ENCODE results near the gene ADARB2.

ADARB2 gene

DNA sequence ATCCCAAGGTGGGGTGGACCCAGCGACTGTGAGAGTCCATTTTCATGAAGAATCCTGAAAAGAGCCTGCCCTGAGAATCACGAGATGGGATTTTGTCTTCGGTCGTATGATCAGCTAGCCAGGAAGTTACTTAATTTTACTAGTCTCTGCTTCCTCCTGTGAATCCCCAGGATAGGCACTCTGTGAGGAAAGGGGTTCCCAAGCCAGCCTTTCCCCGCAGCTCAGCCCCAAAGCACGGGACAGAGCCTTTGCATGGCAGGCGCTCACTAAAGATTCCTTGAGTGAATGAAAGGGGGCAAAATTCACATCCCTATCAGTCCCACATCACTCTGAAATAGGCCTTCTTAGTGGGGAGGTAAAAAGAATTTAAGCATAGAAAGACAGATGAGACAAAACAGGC is 219.6 kb downstream of the ADARB2 start:
- FAIRE-seq: no peak

DNA sequence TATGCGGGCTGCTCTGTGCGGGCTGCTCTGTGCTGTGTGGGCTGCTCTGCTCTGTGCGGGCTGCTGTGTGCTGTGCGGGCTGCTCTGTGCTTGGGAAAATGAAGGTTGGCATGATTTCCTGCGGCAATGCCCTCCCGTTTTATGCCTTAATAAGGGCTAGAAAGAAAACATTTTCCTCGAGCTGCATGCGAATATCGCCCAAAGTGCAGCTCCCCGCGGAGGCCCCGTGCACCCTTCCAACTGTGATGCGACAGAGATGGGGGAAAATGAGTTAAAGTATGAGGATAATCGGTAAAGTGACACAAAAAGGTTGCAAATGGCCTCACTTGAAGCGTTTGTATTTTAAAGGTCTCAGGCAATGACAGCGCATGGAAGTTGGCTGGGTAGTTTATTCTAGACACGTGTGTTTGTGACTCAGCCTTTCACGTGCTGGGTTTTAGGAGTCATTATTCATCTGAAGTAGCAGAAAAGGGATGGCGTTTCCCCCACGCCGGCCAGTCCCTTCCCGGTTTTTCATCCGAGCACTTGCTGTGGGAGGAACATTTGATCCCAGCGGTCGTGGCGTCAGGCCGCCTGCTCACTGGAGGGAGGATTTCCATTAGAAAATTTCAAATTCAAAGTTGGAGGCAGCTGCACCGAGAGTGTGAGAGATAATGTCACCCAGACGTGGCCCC is 220.7 kb downstream of the ADARB2 start:
- no peak for FAIRE-seq

DNA sequence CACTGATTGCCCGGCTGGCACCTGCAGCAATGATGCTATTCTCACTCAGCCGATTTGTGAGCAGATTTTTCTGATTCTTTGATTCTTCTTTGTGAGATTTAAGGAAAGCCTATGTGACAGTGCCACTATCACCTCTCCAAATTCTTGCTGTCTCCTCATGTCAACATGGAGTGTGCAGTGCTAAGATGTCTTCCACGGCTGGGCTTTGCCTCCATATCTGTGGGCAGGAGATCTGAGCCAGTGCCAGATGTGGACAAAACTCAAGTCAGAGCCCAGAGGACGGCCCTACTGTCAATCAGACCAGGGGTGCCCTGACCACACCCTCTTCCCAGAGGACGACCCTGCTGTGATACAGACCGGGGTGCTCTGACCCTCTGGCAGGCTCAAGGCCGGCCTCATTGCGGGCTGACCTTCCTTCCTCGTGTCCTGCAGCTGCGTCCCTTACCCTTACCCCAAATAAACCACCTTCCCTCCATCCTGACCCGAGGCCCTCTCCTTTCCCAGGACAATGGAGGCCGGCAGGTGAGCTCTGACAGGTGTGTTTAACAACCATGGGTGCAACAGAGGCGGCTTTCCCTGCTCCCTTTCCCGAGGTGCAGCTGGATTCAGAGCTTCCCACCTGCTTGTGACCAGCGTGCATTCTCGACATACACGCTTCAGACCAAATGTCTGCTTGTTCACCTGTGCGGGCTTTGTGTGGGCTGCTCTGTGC is 221.4 kb downstream of the ADARB2 start:
- FAIRE-seq: no peak

DNA sequence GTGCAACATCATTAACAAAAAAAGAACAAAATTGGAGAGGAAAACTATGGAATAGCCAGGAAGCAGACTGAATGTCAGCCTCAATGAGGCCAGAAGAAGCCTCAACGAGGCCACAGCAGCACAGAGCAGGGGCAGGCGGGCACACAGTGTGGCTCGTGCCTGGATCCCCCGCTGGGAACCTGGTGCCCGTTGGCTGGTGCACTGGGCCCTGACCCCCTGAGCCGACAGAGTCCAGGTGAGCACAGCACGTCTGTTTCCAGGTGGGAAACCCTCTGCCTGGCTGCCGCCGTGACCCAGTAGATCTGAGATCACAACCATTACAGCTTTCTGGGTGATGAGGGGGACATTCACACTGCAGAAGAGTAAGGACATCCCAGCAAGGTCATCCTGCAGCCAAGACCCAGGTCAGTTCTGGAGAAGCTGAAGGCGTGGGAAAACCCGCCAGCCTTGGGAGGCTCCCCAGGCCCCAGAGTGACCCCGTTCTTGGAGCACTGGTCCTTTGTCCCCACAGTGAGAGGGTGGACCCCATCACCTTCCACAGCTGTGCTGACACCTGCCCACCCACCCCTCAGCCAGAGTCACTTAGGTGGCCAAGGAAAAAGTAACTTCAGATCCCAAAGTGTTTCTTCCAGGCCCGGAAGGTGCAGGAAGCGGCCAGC is 222.1 kb downstream of the ADARB2 start:
- FAIRE-seq: no peak

DNA sequence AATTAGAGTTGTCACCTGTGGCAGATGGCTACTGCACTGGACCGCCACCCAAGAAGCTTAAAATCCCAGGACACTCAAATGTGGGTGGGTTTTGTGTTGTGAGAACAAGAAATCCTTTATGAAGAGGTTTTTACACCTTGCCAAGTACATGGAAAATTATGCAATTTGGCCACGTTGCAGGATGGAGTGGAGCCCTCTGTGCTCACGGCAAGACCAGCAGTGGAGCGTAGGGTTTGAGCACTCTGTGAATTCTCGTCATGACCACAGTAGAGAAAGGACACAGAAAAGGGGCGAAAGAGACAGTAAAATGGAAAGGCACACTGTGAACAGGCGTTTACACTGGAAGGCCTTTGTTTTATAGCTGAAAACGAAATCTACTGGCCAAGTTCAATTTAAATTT is 222.6 kb downstream of the ADARB2 start:
- FAIRE-seq: no peak

DNA sequence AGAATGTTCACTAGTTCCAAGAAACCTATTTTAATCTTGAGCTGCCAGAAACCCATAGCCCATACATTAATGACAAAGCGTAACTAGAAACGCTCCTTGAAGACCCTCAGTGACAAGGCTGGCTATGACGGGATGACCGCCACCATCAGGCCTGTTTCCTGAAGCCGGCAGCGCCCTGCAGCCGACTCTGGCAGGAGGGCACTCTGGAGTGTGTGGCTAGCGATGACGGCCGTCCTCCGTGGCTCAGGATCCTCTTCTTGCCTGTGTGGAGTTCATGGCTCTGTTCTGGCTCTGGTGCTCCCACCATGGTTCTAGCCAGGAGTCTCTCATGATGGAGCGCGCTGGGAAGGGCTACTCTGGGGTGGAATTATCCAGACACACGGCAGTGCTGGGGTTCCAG is 224.1 kb downstream of the ADARB2 start:
- no peak for FAIRE-seq

DNA sequence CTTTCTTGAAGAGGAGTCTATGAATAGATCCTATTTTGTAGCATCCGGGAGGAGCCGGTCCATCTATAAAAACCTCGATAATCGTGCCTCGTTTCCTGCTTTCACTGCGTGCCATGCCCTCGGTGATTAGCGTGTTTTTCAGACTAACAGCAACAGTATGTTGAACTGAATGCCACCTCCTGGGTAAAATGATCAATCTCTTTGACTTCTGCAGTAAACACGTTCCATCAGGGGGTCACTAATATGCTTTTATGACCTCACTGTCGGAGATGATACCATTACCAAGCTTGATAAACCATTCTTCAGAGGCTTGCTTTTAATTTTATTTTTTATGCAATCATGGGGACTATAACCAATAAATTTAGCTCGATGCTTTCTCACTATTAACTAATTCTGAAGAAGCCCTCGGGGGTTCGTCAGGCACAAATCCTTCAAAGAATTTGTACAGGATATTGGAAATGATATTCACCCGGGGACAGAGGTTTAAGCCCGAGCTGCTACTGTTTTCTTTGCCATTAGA is 228.3 kb downstream of the ADARB2 start:
- FAIRE-seq: no peak

DNA sequence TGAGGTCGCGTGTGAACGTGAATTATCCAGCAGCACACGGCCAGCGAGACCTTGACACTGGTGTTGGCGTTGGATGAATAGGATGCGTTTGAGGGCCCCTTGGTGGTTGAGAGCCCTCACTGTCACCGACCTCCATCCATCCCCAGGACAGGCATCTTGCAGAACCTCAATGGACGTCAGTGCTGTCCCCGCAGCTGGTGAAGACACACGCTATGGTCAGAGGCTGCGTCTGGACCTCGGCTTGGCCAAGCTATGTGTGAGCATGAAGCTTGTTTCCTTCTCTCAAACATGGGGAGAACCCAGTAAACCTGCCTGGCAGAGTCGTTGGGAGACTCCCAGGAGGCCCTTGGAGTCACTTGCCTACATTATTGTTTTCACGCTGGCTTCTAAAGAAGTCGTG is 229.2 kb downstream of the ADARB2 start:
- FAIRE-seq: no peak

DNA sequence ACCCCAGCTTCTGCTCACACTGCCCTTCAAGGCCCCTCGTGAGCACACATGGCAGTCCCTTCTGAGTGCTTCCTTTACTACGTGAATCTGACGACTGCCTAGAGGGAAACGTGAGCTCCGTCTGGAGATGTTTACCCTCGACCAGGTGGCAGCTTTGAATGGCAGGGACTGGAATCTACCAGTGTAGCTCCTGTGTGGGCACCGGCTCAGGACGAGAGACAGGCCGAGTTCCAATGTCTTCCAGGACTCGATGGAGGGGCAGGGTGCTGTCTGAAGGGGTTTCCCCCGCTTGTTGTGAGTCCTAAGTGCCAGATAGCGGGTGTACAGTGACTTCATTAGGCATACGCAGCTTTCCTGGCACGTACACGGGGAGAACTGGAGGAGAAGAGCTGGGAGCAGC is 229.9 kb downstream of the ADARB2 start:
- FAIRE-seq: no peak

DNA sequence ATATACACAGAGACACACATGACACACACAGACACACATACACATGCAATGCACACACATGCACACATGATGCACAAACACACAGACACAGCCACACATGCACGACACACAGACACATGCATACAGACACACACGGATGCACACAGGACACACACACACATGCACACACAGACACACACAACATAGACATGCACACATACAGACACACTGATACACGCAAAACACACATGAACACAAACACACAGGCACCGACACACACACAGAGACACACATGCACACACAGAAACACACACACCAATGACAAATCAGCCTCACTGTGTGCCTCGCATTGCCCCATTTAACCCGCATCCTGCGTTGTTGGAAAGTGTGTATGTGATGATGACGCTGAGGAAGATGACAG is 232.4 kb downstream of the ADARB2 start:
- no peak for FAIRE-seq

DNA sequence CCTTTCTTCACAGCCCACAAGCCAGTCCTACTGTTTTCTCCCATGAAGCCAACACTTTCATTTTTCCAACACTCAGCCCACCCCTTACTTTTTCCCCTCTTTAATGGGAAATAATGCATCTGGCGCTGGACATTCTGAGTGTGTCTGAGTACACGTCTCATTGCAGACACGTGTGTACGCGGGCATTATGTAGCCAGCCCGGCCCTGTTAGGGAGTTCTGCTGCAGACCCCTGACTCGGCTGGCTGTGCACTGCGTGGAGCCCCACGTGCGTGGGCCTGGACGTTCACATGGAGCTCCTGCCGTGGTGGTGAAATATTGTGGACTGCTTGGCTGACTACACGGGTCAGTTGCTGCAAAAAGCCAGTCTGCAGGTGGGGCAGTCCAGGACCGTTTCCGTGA is 233.0 kb downstream of the ADARB2 start:
- FAIRE-seq: no peak

DNA sequence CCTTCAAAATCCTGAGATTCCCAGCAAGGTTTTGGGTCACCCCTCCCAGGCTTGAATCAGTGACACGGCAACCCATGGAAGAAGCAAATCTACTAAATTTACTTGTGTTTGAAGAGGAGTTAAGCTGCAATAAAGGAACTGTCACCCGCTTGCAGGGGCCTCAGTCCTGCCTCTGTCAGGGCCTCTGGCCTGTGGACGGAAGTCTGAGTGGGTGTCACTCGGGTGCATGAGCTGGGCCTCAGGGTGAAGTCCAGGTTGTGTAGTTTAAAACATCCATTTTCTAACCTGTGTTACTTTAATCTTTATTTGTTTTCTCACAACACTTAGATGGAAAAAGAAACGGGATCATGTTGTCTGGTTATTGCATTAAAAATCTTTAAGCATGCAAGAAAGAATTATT is 234.9 kb downstream of the ADARB2 start:
- FAIRE-seq: no peak

DNA sequence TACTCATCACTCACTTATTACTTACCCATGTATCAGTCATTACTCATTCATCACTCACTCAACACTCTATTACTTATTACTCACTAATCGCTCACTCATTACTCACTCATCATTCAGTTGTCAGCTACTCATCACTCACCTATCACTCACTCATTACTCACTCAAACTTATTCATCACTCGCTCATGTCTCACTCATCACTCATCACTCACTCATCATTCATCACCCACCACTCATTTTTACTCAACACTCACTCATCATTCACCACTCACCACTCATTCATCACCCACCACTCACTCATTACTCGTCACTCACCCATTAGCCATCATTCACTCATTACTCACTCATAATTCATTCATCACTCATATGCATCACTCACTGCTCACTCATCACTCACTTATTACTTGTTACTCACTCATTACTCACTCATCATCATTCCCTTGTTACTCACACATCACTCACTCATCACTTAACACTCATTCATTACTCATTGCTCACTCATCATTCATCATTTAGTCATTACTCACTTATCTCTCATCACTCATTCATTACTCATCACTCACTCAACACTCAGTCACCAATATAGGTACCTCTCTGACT is 237.9 kb downstream of the ADARB2 start:
- FAIRE-seq: no peak

DNA sequence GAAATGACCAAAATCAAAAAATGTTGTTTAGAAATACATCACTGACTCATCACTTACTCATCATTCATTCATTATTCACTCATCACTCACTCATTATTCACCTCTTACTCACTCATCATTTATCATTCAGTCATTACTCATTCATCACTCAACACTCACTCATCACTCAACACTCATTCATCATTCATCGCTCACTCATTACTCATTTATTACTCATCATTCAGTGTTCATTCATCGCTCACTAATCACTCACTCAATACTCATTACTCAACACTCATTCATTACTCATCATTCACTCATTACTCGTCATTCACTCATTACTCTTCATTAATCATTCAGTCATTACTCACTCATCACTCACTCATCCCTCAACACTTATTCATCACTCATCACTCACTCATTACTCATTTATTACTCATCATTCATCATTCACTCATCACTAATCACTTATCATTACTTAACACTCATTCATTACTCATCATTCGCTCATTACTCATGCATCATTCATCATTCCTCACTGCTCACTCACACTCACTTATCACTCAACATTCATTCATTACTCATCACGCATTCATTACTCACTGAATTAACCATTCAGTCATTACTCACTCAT is 238.5 kb downstream of the ADARB2 start:
- no peak for FAIRE-seq

DNA sequence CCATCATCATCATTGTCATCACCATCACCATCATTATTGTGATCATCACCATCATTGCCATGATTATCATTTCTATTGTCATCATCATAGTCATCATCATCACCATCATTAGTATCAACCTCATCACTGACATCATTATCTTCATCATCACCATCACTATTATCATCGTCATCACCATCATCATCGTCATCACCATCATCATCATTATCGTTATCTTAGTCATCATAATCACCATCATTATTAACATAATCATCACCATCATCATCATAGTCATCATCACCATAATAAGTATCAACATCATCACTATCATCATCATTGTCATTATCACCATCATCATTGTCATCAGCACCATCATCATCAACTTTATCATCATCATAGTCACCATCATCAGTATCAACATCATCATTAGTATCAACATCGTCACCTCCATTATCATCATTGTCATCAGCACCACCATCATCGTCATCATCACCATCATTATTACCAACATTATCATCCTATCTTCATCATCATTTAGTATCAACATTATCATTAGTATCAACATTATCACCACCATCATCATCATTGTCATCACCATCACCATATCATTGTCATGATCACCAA is 241.3 kb downstream of the ADARB2 start:
- FAIRE-seq: no peak

DNA sequence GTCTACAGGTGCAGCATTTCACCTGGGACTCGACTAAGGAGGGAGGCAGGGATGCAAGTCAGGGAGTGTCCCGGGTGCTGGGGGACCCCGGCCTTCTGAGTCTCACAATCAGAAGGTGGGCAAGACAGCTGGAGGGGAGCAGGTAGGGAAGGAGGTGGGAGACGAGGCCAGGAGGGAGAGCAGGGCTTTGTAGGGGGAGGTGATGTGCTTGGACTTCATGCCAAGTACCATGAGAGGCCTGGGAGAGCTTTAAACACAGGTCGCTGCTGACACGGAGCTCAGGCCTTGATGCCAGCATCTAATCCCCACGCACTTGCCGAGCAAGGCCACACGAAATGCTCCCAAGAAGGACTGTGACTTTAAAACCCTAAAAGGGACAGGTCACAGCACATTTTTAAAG is 244.7 kb downstream of the ADARB2 start:
- no peak for FAIRE-seq

DNA sequence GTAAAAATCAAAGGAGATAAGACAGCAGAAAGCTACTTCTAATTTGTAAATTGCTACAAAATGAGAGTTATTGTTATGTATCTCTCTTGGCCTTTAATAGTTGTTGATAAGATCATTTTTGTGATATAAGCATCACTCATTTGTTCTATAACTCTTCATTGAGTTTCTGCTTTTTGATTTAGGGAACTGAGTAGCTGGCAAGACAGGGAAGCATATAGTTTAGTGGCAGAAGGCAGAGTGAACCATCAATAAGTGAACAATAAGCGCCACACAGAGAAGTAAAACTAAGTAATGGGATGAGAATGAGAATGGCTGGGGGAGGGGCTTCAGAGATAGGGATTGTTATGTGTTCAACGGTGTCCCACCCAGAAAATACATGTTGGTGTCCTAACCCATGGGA is 245.4 kb downstream of the ADARB2 start:
- no peak for FAIRE-seq

DNA sequence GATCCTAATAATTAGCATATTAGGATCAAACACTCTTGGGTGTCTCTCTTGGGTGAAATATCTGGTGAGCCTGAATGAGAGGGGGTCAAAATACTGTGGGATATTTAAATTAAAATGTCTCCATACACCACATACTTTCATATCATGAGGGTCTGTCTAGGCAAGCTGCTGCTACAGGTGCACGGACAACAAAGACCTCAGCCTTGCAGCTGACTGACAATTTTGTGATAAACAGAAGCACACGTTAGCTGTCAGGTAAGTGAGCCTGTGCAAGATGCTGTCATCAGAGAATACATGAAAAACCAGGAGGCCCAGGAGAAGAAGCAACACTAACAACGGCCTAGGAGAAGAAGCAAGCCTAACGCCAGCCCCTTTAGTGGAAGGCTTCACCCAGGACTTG is 247.5 kb downstream of the ADARB2 start:
- no peak for FAIRE-seq

DNA sequence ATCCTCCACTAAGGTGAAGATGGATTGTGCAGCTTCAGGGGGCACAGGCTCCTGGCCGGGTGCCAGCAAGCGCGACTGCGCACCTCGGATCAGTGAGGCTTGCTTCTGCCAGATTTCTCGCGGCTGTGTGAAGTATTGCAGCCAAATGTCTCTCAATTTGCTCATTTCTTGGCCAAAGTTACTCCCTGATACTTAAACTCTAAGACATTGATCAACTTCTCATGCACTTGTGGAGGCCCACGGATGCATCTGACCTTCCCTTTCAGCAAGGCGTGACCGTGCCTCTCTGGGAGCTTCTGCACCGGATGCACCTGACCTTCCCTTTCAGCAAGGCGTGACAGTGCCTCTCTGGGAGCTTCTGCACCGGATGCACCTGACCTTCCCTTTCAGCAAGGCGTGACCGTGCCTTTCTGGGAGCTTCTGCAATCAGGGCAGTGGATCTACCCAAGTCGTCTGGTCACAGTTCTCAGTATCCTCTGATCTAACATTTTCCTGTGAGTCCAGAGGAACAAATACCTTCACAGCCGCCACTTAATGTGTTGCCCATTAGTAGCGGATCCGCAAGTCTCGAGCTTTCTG is 248.3 kb downstream of the ADARB2 start:
- FAIRE-seq: no peak

DNA sequence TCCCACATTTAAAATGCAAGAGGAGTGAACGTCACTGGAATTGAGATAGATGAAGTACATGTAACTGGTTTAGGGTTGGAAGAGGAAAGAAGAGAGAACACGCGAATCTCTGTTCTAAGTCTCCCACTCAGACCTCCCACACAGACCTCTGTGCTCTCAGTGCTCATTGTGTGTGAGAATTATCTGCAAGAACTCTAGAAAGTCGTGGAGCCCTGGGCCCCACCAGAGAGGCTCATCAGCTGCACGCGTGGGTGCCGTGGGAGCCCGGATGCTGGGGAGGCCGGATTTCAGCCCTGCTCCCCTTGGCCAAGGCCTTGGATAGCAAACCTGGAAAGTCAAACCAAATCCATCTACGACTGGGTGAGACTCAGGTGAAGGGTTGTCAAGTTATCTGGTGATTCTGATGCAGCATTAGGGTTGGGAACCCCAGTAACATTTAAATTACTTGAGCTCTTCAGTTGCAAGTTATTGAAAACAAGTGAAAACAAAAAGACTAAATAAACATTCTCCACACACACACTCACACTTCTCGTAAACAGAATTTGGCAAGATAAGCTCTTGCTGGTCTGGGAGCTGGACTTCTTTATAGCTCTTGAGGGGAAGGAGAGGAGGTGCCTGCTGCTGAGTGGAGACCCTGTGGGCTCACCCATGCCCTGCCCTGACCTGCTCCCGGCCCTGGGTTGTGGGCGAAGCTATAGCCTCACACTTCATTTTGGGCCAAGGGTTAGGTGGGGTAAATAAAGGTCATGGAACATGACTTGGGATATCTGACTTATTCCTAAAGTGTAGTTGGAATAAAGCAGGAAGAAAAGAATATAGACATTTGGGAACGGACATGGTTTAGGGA is 250.3 kb downstream of the ADARB2 start:
- no peak for FAIRE-seq

DNA sequence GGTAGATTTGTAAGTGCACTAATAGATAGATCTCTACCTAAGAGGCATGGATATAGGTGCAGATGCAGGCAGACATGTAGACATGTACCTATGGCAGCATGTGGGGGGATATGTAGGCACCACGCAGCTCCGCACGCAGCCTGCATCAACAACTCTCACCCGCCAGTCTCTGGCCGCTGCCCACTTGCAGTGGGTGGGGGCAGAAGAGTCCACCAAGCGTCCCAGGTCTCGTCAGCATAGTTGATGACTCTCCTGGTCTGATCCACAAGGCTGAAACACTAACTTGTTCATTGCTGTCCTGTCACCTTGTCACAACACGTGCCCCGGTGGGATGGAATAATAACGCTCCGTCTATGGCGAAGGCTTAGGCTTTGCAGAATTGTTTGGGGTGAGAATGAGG is 252.0 kb downstream of the ADARB2 start:
- FAIRE-seq: no peak
